HG03175 (cell line): ENCODE data around the gene TRIP10.

Source experiments
- ATAC-seq: cut with Tn5 transposase; IDR thresholded peaks from one replicate; pipeline ENCODE4 v1.9.1; 2021; ENCODE audit warnings: mild to moderate bottlenecking, moderate library complexity; ENCODE audit not compliant: unreplicated experiment

Gene TRIP10

DNA sequence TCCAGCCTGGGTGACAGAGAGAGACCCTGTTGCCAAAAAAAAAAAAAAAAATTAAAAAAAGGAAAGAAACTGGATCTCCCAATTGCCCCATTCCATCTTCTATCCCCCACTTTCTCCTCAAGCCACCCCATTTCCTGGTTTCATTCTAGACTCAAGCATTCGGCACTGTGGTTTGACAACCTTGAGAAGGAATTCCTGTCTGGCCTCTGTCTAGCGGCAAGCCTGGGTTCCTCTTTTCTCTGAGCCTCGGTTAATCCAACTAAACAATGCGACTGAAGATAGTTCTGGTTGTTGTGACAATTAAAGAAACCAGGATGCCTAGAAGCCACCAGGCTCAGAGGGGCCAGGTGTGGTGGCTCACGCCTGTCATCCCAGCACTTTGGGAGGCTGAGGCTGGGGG lies 15.7 kb upstream of the TRIP10 start:
- ATAC-seq = no peak

DNA sequence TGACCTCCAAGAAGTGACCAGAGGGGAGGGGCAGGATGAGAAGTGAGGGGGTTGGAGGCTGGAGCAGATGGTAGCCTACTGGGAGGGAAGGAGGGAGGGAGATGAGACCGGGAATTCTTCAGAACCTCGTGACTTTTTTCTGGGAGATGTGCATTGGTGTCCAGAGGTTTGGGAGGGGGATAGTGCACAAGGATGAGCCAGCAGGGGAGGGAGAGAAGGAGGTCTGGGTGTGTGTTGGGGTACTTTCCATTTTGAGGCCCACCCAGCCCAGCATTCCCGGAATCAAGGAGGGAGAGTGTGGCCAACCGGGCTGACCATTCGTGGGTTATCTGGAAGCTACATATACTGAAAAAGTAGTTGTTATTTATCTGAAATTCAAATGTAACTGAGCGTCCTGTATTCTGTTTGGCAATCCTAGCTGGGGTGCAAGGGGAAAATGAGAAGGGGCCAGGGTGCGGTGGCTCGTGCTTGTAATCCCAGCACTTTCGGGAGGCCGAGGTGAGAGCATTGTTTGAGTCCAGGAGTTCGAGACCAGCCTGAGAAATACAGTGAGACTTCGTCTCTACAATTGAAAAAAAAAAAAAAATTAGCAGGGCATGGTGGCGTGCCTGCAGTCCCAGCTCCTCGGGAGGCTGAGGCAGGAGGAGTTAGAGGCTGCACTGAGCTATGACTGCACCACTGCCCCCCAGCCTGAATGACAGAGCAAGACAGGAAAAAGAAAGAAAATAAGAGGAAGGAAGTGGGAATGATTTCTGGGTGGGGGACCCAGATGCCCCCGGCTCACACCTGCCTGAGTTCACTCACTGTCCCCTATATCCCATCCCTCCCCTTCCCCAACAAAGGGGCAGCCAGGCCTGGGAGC lies 14.6 kb upstream of the TRIP10 start:
- ATAC-seq = no peak

GRCh38 chr19:6725513-6726231 lies 13.8 kb upstream of the TRIP10 start:
- no peak for ATAC-seq

DNA sequence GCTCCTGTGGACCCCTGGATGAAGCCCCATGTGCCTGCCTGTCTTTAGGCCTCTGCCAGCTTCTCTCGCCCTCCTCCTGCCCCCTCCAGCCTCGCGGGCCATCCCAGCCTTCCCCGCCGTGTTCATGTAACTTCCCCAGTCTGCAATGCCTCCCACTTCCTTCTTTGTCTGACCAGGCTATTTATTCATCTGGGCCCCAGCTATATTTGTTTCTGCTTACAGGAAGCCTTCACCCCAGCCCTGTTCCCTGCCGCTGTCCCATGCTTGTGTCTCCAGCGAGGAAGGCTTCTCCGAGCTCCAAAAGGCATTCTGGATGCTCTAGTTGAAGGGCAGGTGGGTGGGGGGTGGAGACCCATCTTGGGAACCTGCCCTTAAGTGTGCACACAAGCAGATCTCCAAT lies 11.1 kb upstream of the TRIP10 start:
- no peak for ATAC-seq

DNA sequence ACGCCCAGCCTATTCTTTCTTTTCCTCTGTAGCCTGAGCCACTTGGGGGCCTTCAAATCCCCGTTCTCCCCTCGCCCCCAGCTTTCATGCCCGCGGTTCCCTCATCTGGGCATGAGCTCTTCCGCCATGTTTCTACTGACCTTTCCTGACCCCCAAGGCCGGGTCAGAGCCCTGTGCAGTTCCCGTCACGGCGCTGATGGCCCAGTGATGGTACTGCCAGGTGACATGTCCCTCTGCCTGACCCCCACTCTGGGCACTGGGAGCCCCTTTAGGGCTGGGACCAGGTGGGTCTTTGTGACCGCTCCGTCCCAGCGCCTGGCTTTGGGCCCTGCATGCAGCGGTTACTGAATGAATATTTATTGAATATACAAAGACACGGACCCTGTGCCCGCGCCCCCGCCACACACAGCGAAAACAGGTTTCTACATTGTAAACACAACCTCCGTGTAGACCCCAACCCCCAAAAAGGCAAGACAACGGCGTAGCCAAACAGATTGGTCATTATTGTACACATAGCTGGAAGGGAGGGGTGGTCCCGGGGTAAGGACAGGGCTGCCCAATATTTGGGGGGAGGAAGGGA lies 9.8 kb upstream of the TRIP10 start:
- no peak for ATAC-seq

- ATAC-seq = no peak
These were observed 9.2 kb upstream of the TRIP10 start for GRCh38 chr19:6730153-6730804.

DNA sequence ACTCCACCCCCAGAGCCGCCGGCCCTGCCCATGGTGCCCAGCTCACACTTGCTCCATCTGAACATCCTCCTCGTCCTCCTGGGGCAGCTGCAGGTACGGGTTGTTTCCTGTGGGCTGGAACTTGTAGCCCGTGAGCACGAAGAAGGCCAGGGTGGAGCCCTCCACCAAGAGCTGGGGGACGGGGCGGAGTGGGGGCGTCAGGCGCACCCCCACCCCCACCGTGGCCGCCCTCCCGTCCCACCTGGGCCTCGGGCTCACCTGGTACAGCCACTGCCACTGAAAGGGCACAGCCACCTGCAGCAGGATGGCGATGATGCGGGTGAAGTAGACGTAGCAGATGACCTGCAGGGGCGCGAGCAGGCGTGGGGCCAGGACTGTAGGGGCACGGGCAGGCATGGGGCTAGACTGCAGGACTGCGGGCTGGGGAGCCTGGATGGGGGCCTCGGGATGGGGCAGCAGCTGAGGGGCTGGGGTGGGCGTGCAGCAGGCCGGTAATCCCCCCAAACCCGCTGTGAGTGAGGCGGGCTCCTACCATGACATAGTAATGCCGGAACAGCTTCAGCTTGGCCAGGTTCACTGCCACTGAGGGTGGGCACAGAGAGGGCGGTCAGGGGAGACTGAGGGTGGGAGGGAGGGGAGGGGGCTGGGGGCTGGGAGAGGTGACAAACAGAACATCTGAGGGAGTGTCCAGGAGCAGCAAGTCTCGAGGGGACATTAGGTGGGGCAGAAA lies 8.4 kb upstream of the TRIP10 start:
- no peak for ATAC-seq

GRCh38 chr19:6731822-6732221 lies 7.7 kb upstream of the TRIP10 start:
- no peak for ATAC-seq

DNA sequence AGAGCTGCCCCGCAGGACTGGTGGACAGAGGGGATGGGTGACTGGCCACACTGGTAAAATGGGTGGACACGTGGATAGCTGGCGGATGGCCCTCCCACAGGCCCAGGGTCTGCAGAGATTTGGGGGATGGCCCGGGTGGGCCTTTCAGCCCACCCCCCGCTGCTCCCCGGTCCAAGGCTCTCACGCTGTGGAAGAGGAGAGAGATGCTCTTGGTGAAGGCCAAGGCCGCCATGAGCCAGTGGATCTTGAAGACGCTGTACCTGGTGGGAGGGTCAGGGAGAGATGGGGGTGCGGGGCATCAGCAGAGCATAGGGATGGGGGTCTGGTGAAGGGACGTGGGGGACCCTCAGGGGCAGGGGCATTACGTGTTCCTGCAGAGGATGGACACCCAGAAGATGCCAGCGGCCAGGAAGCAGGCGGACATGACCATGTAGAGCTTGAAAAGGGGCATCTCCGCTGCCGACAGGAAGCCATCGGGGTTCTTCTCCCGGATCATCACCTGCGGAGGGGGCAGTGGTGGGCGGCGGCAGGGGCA lies 6.6 kb upstream of the TRIP10 start:
- no peak for ATAC-seq

DNA sequence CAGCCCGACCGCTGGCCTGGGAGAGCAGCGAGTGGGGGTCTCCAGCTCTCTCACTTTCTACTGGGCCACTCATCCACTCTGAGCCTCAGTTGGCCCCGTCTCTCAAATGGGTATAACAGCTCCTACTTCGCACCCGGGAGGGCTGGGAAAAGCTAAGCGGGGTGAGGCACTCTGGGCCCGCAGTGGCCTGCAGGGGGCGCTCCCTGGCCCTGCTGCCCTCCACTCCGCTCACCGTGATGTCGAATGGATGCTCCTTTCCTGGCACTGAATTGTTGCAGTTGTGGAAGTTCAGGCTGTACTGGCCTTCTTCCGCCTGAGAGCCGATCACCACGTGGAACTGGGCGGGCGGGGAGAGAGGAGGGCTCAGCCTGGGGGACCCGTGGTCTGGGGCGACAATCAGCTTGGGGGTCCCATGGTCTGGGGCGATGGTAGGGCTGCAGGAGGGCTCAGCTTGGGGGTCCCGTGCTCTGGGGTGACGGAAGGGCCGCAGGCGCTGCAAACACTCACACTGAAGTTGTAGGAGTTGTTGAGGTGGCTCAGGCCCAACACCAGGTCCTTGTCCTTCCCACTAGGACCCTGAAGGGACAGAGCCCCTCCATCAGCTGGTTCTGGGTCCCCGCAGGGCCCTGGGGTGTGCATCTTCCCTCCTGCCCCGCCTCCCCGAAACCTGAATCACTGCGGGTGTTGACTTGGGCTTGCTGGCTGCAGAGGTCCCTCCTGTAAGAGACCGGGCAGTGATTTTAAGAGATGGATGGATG lies 6.0 kb upstream of the TRIP10 start:
- ATAC-seq = no peak

GRCh38 chr19:6734096-6734696 lies 5.3 kb upstream of the TRIP10 start:
- no peak for ATAC-seq

GRCh38 chr19:6735181-6735911 lies 4.1 kb upstream of the TRIP10 start:
- ATAC-seq = no peak

DNA sequence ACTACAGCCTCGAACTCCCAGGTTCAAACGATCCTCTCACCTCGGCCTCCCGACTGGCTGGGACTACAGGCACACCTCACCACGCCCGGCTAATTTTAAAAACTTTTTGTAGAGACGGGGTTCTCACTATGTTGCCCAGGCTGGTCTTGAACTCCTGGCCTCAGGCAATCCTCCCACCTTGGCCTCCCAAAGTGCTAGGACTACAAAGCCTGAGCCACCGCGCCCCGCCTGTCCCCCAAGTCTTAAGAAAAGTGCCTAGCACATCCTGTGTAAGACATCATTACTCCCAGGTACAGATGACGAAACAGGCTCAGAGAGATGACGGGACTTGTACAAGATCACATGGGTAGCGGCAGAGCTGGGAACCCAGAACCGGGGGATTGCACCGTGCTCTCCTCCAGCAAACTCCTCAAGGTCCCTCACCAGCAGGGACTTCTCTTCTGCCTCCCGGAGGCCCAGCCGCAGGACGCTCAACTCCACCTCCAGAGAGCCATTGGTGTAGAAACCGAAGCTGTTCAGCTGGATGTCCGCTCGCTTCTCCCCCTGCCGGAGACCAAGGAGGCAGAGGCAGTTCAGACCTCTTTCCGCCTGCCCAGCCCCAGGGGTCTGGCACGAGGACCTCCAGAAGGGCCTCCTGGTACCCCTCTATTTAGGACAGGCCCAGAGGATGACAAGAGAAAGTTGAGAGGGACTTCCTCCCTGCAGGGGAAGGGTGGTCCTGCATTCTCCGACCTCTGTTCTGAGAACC lies 3.1 kb upstream of the TRIP10 start:
- ATAC-seq = no peak

GRCh38 chr19:6736917-6737283 lies 2.6 kb upstream of the TRIP10 start:
- no peak for ATAC-seq

GRCh38 chr19:6737284-6737872 lies 2.1 kb upstream of the TRIP10 start, which contains the start of gene GPR108:
TSS of gene GPR108 (minus strand) at chr19:6737580. CDS start at chr19:6737576, 4 bp downstream.
- ATAC-seq = peak; percentile 71

GRCh38 chr19:6737873-6738786 lies 1.4 kb upstream of the TRIP10 start:
- ATAC-seq = no peak
